A204.1 (cell line): Measurements from ENCODE around the gene RIN3.

ENCODE experiments used
- FAIRE-seq: peaks from 2 replicates; lab custom pipeline; 2012; peaks lifted over from hg19 to GRCh38; lab: Jason Lieb, UNC

RIN3 gene

DNA sequence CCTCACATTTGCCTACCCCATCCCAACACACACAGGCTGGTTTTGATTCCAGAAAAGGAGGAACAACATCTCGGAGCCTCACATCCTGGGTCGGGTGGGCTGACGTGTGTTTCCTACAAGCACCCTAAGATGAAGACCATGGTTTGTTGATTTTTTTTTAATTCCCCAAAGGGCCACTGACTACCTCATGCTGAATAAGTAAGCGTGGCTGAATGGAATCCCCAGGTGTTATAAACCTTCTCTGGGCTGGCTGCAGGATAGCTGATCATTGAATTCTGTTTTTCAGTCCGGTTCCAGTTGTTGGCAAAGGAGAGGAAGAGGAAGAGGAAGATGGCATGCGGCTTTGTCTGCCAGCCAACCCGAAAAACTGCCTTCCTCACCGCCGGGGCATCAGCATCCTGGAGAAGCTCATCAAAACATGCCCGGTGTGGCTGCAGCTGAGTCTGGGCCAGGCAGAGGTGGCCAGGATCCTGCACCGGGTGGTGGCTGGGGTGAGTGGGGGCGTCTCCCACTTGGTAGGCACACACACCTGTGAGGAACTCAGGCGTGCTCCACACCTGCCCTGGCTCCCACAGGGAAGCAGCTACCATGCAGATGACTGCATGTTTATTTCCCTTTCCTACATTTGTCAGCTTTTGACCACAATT lies 42.0 kb downstream of the RIN3 start:
- FAIRE-seq: no peak

GRCh38 chr14:92556255-92556741 lies 42.7 kb downstream of the RIN3 start:
- no peak for FAIRE-seq

GRCh38 chr14:92556863-92557543 lies 43.4 kb downstream of the RIN3 start:
- no peak for FAIRE-seq

GRCh38 chr14:92557544-92557912 lies 43.9 kb downstream of the RIN3 start:
- no peak for FAIRE-seq

- FAIRE-seq: no peak
Measured at GRCh38 chr14:92558319-92558718, 44.7 kb downstream of the RIN3 start.

GRCh38 chr14:92559486-92559885 lies 45.9 kb downstream of the RIN3 start:
- FAIRE-seq: no peak

- FAIRE-seq: no peak
Measured at GRCh38 chr14:92560106-92560865, 46.7 kb downstream of the RIN3 start.

DNA sequence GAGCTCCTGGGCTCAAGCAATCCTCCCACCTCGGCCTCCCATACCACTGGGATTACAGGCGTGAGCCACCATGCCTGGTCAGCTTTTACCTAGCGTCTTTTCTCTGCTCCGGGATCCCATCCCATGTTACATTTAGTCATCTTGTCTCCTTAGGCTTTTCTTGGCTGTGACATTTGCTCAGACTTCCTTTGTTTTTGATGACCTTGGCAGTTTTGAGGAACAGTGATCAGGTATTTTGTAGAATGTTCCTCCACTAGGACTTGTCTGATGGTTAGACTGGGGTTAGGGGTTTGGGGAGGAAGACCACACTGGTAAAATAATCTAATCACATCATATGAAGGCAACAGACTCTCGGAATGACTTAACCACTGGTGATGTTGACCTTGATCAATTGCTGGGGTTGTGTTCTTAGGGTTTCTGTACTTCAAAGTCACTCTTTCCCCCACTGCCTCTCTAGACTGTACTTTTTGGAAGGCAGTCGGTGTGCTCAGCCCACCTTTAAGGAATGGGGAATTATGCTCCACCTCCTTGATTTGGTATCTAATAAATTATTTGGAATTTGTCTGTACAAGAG lies 48.4 kb downstream of the RIN3 start:
- FAIRE-seq: no peak

DNA sequence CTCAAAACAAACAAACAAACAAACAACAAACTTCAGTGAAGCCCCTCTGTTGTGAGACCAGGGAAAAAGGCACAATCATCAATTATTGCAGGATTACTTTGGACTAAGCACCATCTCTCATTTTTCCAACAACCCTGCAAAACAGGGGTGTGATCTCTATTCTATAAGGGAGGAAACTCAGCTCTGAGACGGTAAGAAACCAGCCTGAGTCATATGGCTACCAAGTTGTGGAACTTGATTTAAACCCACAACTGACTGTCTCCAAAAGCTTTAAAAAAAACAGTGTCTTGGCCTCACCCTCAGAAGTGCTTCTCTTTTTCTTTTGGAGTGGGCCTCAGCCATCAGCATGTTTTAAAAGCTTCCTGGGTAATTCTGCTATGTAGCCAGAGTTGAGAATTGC lies 49.8 kb downstream of the RIN3 start:
- no peak for FAIRE-seq

GRCh38 chr14:92563765-92564285 lies 50.2 kb downstream of the RIN3 start:
- FAIRE-seq: no peak

GRCh38 chr14:92564344-92565039 lies 50.9 kb downstream of the RIN3 start:
- no peak for FAIRE-seq

DNA sequence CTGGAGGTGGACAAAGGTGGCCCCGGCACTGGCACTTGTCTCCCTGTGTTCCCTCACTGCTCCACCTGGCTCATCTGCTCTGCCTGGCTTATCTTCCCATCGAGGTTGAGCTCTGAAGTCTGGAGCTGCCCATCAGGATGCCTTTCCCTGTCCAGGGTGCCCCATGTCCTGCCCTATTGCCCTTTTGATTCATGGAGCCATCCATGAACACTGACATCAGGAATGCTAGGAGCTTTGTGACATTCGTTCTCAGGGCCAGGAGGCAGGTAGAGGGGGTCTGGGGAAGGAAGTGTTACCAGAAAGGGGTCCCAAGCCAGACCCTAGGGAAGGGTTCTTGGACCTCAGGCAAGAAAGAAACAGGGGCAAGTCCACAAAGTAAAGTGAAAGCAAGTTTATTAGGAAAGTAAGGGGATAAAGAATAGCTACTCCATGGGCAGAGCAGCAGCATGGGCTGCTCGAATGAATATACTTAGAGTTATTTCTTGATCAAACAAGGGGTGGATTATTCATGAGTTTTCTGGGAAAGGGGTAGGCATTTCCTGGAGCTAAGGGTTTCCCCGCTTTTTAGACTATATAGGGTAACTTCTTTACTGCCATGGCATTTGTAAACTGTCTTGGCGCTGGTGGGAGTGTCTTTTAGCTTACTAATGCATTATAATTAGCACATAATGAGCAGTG lies 51.6 kb downstream of the RIN3 start:
- no peak for FAIRE-seq

- no peak for FAIRE-seq
Measured at GRCh38 chr14:92565718-92566115, 52.1 kb downstream of the RIN3 start.

- FAIRE-seq: no peak
Measured at GRCh38 chr14:92567173-92567725, 53.7 kb downstream of the RIN3 start.

GRCh38 chr14:92568621-92569479 lies 55.3 kb downstream of the RIN3 start:
- no peak for FAIRE-seq

GRCh38 chr14:92570674-92571262 lies 57.2 kb downstream of the RIN3 start:
- FAIRE-seq: no peak

DNA sequence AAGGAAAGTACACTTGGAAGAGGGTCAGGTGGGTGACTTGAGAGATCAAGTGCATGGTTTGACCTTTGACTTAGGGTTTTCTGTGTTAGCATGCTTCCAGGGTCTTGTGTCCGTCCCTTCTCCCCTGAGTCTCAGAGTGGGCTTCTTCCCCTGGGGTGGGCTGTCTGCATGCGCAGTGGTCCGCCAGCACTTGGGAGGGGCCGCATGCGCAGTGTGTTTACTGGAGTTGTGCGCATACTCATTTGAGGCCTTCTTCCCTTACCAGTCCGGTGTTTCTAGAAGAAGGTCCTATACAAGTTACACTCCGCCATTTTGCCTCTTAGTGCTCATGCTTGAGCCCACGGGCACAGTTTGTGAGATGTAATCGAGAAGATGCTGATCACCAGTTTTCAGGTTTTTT lies 58.5 kb downstream of the RIN3 start:
- FAIRE-seq: no peak

- FAIRE-seq: no peak
Measured at GRCh38 chr14:92573761-92574498, 60.3 kb downstream of the RIN3 start.
